ENCODE data around the gene LIMA1. TPM values are rescaled to one million over a fixed set of nuclear protein-coding genes. Genes with fewer than 3 reads are reported as not detected.

The LIMA1 gene
- total and polyA plus RNA-seq, 2 of the 4 experiments (the other 2 are of a cell fraction): 126 to 163 TPM

DNA sequence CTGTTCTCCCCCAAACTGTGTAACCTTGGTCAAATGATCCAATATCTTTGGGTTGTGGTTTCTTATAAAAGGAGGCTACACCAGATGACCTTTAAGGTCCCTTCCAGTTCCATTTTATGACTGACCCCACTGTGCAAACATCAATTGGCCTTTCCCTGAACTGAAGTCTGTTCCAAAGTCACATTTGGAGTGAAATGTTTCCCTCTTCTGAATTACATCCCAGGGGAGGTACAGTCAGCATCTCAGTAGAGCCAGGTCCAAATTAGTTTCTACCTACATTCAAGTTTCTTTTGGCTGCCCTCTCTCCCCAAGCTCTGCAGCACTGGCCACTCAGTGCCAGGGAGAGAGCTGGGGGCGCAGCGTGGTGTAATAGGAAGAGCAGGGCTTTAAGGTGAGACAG, 34.4 kb downstream of the LIMA1 start (continued):
- TF ChIP-seq MAFK (IDR thresholded peaks at IDR 0.05; ENCODE audit: low read depth, low read length): no peak
- no peak for TF ChIP-seq POLR2A (IDR thresholded peaks at IDR 0.05; ENCODE audit: low read depth, low read length)
- no peak for TF ChIP-seq BHLHE40 (IDR thresholded peaks at IDR 0.05; ENCODE audit: low read depth, low read length)
- no peak for TF ChIP-seq RCOR1 (IDR thresholded peaks at IDR 0.05; ENCODE audit: insufficient replicate concordance, low read length)

DNA sequence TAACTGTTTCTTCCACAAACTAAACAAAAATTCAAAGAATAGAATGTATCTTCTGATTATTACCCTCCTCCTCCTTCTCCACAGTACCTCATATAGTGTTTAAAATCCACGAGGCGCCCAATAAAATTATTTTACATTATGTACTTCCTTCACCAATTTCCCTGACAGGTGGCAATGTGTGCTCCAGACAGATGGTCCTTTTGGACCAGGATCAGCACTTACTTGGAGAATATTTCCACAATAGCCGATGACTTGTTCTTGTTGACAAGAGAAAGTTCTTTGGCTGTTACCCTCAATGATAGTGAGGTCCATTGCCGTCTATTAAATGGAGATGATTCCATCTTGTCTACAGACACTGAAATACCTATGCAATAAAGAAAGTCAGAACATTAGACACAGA, 34.9 kb downstream of the LIMA1 start:
- ChIA-PET CTCF (no interaction called here), POLR2A (ENCODE audit: unreplicated experiment) (no interaction called here)
- H4K91ac ChIP-seq (ENCODE audit: insufficient read depth, low read depth, low read length): no peak overlapping the region
- peaks cover 5% of the 10 kb centered on the region for H3K9me1 ChIP-seq (ENCODE audit: insufficient read depth, low read length)
- H3K4me2 ChIP-seq (ENCODE audit: low read depth, low read length): no peak overlapping the region
- H2BK5ac ChIP-seq (ENCODE audit: low read depth, low read length, poor library complexity, severe bottlenecking): no peak overlapping the region
- 0 out of 2 replicates have a peak overlapping the region, but pooled peaks have one; percentile 62 for H2BK120ac ChIP-seq (ENCODE audit: low read depth, low read length)
- peaks cover 15% of the 10 kb centered on the region for H3K4me1 ChIP-seq (ENCODE audit: control insufficient read depth, insufficient read depth, low read length)
- H4K8ac ChIP-seq (ENCODE audit: low read depth in 2 of 2, low read length in 2 of 2): 0 out of 4 replicates have a peak overlapping the region, but pooled peaks have one; percentile 13 to 44
- peak overlapping the region; percentile 94 for H2BK15ac ChIP-seq (ENCODE audit: low read depth, low read length)
- WGBS, 2 experiments (ENCODE audit: extremely low coverage in 2 of 2, insufficient read length in 1 of 2): no CpG with 5 or more reads among the region's 4 CpGs
- no peak overlapping the region for H3K56ac ChIP-seq (ENCODE audit: extremely low read depth, insufficient read depth, low read length)
- ATAC-seq (ENCODE audit: low read depth) (no peak), DNase-seq (no peak)
- H3K9me3 ChIP-seq (ENCODE audit: control insufficient read depth, insufficient read depth, low read length): no peaks in the 10 kb centered on the region
- in situ Hi-C loops (cut with MboI; ENCODE audit: low sequenced_read_pairs) (no loop called here), intact Hi-C loops (cut with micrococcal nuclease) (no loop called here), dilution Hi-C loops (cut with HindIII; ENCODE audit: low sequenced_read_pairs, unreplicated experiment) (no loop called here)
- no TSS peak for BruUV-seq (replicated peaks)
- H3K4me3 ChIP-seq (ENCODE audit: insufficient read depth, low read depth, low read length): no peak overlapping the region
- no peaks in the 10 kb centered on the region for H3K36me3 ChIP-seq (ENCODE audit: control insufficient read depth, insufficient read depth, low read length)
- peak overlapping the region; percentile 55; the same call in 1 of the 2 replicates for H2AK5ac ChIP-seq (ENCODE audit: low read depth, low read length)
- H4K5ac ChIP-seq (ENCODE audit: low read depth, low read length): no peak overlapping the region
- H3K23ac ChIP-seq (ENCODE audit: low read depth, low read length): no peak overlapping the region
- H3K79me1 ChIP-seq (ENCODE audit: low read depth in 1 of 2, low read length in 2 of 2): peaks cover 11 to 32% of the 10 kb centered on the region in 2 experiments
- H3K27me3 ChIP-seq (ENCODE audit: control insufficient read depth, insufficient read depth, low read length): no peaks in the 10 kb centered on the region
- no peak overlapping the region for H3K4ac ChIP-seq (ENCODE audit: low read depth, low read length)
- no peak overlapping the region for H3K27ac ChIP-seq (ENCODE audit: insufficient read depth, low read length)
- no peak overlapping the region for H2AK9ac ChIP-seq (replicated peaks; ENCODE audit: low read depth, low read length, poor library complexity)
- no peak overlapping the region for H3K9ac ChIP-seq (ENCODE audit: low read depth, low read length)
- no peaks in the 10 kb centered on the region for H4K20me1 ChIP-seq (ENCODE audit: insufficient read depth, low read length)
- H2BK20ac ChIP-seq (ENCODE audit: low read depth, low read length): peak overlapping the region; percentile 11; the same call in 1 of the 2 replicates
- H3K14ac ChIP-seq (replicated peaks; ENCODE audit: low read depth, low read length): peak overlapping the region; percentile 39; the same call in 1 of the 2 replicates
- peak overlapping the region; percentile 42; the same call in 1 of the 2 replicates for H3K18ac ChIP-seq (ENCODE audit: low read depth, low read length)
- H2AFZ ChIP-seq (replicated peaks; ENCODE audit: low read length, poor library complexity): no peak overlapping the region
- TF ChIP-seq RAD21 (IDR thresholded peaks at IDR 0.05; ENCODE audit: low read length) (no peak), MAFK (IDR thresholded peaks at IDR 0.05; ENCODE audit: low read depth, low read length) (no peak), RCOR1 (IDR thresholded peaks at IDR 0.05; ENCODE audit: insufficient replicate concordance, low read length) (no peak), POLR2A (IDR thresholded peaks at IDR 0.05; ENCODE audit: low read depth, low read length) (no peak), BHLHE40 (IDR thresholded peaks at IDR 0.05; ENCODE audit: low read depth, low read length) (no peak), FOS (IDR thresholded peaks at IDR 0.05; ENCODE audit: low read depth, low read length) (no peak), CHD1 (IDR thresholded peaks at IDR 0.05; ENCODE audit: low read depth, low read length) (no peak), NFE2L2 (IDR thresholded peaks at IDR 0.05; ENCODE audit: low read depth, low read length) (no peak), RFX5 (IDR thresholded peaks at IDR 0.05; ENCODE audit: low read depth, low read length) (no peak), CEBPB (IDR thresholded peaks at IDR 0.05; ENCODE audit: low read depth, low read length) (no peak), MAZ (IDR thresholded peaks at IDR 0.05; ENCODE audit: borderline replicate concordance, low read depth, low read length) (no peak)
- TF ChIP-seq, protein P1, sequence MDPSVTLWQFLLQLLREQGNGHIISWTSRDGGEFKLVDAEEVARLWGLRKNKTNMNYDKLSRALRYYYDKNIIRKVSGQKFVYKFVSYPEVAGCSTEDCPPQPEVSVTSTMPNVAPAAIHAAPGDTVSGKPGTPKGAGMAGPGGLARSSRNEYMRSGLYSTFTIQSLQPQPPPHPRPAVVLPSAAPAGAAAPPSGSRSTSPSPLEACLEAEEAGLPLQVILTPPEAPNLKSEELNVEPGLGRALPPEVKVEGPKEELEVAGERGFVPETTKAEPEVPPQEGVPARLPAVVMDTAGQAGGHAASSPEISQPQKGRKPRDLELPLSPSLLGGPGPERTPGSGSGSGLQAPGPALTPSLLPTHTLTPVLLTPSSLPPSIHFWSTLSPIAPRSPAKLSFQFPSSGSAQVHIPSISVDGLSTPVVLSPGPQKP (IDR thresholded peaks at IDR 0.05; ENCODE audit: borderline replicate concordance, low read depth, low read length): no peak
- TF ChIP-seq, protein P2, sequence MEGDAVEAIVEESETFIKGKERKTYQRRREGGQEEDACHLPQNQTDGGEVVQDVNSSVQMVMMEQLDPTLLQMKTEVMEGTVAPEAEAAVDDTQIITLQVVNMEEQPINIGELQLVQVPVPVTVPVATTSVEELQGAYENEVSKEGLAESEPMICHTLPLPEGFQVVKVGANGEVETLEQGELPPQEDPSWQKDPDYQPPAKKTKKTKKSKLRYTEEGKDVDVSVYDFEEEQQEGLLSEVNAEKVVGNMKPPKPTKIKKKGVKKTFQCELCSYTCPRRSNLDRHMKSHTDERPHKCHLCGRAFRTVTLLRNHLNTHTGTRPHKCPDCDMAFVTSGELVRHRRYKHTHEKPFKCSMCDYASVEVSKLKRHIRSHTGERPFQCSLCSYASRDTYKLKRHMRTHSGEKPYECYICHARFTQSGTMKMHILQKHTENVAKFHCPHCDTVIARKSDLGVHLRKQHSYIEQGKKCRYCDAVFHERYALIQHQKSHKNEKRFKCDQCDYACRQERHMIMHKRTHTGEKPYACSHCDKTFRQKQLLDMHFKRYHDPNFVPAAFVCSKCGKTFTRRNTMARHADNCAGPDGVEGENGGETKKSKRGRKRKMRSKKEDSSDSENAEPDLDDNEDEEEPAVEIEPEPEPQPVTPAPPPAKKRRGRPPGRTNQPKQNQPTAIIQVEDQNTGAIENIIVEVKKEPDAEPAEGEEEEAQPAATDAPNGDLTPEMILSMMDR (conservative IDR thresholded peaks at IDR 0.05; ENCODE audit: low read depth, low read length): no peak
- TF ChIP-seq, protein P3, sequence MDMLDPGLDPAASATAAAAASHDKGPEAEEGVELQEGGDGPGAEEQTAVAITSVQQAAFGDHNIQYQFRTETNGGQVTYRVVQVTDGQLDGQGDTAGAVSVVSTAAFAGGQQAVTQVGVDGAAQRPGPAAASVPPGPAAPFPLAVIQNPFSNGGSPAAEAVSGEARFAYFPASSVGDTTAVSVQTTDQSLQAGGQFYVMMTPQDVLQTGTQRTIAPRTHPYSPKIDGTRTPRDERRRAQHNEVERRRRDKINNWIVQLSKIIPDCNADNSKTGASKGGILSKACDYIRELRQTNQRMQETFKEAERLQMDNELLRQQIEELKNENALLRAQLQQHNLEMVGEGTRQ (IDR thresholded peaks at IDR 0.05; ENCODE audit: low read depth, low read length): no peak

All from IMR-90 (cell line).